ENCODE results near the gene RTF2. TPM values are rescaled to one million over a fixed set of nuclear protein-coding genes. Genes with fewer than 3 reads are reported as not detected.

The RTF2 gene, protein sequence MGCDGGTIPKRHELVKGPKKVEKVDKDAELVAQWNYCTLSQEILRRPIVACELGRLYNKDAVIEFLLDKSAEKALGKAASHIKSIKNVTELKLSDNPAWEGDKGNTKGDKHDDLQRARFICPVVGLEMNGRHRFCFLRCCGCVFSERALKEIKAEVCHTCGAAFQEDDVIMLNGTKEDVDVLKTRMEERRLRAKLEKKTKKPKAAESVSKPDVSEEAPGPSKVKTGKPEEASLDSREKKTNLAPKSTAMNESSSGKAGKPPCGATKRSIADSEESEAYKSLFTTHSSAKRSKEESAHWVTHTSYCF
- 76.5 and 95.3 TPM in 2 replicates for total RNA-seq

GRCh38 chr20:56468316-56469076 is at the start of gene RTF2:
Gene RTF2, plus strand, starts transcription at chr20:56468627. Its CDS starts 71 bp downstream, at chr20:56468698.

DNA sequence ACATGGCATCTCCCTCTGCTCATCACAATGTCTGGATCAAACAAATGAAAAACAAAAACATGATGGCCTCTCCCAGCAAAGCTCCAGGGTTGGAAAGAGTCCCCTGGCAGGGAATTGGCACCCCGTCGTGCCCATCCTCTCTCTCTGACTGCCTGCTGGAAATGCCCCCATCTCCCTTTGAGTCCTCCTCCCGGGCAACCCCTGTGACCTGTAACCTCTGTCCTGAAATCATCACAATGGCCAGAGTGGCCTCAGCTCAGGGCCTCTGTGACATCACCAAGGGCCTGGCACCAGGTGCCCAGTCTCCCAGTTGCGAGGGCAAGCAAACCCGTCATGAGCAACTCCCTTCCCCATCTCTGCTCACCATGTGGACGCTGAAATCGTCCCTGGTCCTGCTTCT is 56.0 kb downstream of the RTF2 start, which contains the start of gene FAM209A:
FAM209A (plus strand) TSS at position 301 of the 400 bp plus-strand sequence; CDS start at position 366, 65 bp downstream.

GRCh38 chr20:56532946-56533345 is 64.5 kb downstream of the RTF2 start, which contains the start of gene FAM209B:
Gene FAM209B, plus strand, starts transcription at chr20:56533246. Its CDS starts 96 bp downstream, at chr20:56533342.

Other genes starting within 250 kb of the RTF2 start
- gene MC3R, start 219.9 kb upstream of the RTF2 start, total RNA-seq, result not detected in 2 replicates
- 20.7 and 36.9 TPM in 2 replicates for gene FAM210B, start 109.7 kb upstream of the RTF2 start, total RNA-seq
- gene AURKA, start 76.4 kb upstream of the RTF2 start, total RNA-seq, result 27.5 and 109 TPM in 2 replicates
- 24.7 and 42.4 TPM in 2 replicates for gene CSTF1, start 76.0 kb upstream of the RTF2 start, total RNA-seq
- 0.12 and 0.77 TPM in 2 replicates for gene CASS4, start 56.4 kb upstream of the RTF2 start, total RNA-seq
- not detected in 2 replicates for gene FAM209A, start 56.1 kb downstream of the RTF2 start, total RNA-seq
- gene FAM209B, start 64.6 kb downstream of the RTF2 start, total RNA-seq, result not detected in 2 replicates
- gene TFAP2C, start 160.7 kb downstream of the RTF2 start, total RNA-seq, result 8.5 and 9.5 TPM in 2 replicates

Data from uterine smooth muscle cell (primary cell).